Glutamatergic neuron (in vitro differentiated cells): Measurements from ENCODE around the gene CSPG4. TPM values are rescaled to one million over a fixed set of nuclear protein-coding genes. Genes with fewer than 3 reads are reported as not detected.
"Not testable (repeated sequence)": the region's sequence is repeated elsewhere in the genome, so short reads cannot be mapped to it uniquely, and the experiment has no call there.

Experiments used
- DNase-seq: peaks from one replicate; pipeline ENCODE4 v3.0.0; 2022
- H3K27ac Mint-ChIP-seq: one replicate; pipeline ENCODE4 v1.8.0; 2020; ENCODE audit warnings: mild to moderate bottlenecking, mixed read lengths, inconsistent platforms; ENCODE audit not compliant: unreplicated experiment
- H3K27me3 Mint-ChIP-seq: one replicate; pipeline ENCODE4 v1.8.0; 2020; ENCODE audit warnings: mild to moderate bottlenecking, moderate library complexity, mixed read lengths, inconsistent platforms; ENCODE audit not compliant: unreplicated experiment
- H3K36me3 Mint-ChIP-seq: one replicate; pipeline ENCODE4 v1.8.0; 2020; ENCODE audit warnings: mild to moderate bottlenecking, mixed read lengths, inconsistent platforms; ENCODE audit not compliant: unreplicated experiment
- H3K4me1 Mint-ChIP-seq: one replicate; pipeline ENCODE4 v1.8.0; 2020; ENCODE audit warnings: mild to moderate bottlenecking, low read depth, mixed read lengths, inconsistent platforms; ENCODE audit not compliant: unreplicated experiment
- H3K4me3 Mint-ChIP-seq: one replicate; pipeline ENCODE4 v1.8.0; 2020; ENCODE audit warnings: mild to moderate bottlenecking, mixed read lengths, inconsistent platforms; ENCODE audit not compliant: unreplicated experiment
- H3K9me3 Mint-ChIP-seq: one replicate; pipeline ENCODE4 v1.8.0; 2020; ENCODE audit warnings: mild to moderate bottlenecking, moderate library complexity, mixed read lengths, inconsistent platforms; ENCODE audit not compliant: unreplicated experiment
- CTCF ChIP-seq: fragments of 200-600 bp; sonication (generic); IDR thresholded peaks from one replicate; pipeline ENCODE4 v1.5.0; 2021; ENCODE audit not compliant: partially characterized antibody, unreplicated experiment
- total RNA-seq: library from RNA; stranded (reverse); fragmentation: NEBNext Ultra II Directional; extraction: Animal tissue kit (Norgen Biotek cat#: 25700); gene quantifications from one replicate; pipeline ENCODE4 v1.2.1, GENCODE V29; 2021; ENCODE audit not compliant: unreplicated experiment

The CSPG4 gene
- total RNA-seq, 1 donor from 2014 or later, result 1.1 TPM

- Mint-ChIP-seq H3K9me3 (peaks cover 6% of the 10 kb centered on the region), H3K4me1 (peaks cover 19% of the 10 kb centered on the region), H3K4me3 (no peak overlapping the region), H3K36me3 (no peaks in the 10 kb centered on the region), H3K27me3 (peaks cover 10% of the 10 kb centered on the region), H3K27ac (peak overlapping the region; percentile 64)
- TF ChIP-seq CTCF, result no peak
- no peak for DNase-seq
Observed at GRCh38 chr15:75705854-75706681, 6.6 kb downstream of the CSPG4 start.

DNA sequence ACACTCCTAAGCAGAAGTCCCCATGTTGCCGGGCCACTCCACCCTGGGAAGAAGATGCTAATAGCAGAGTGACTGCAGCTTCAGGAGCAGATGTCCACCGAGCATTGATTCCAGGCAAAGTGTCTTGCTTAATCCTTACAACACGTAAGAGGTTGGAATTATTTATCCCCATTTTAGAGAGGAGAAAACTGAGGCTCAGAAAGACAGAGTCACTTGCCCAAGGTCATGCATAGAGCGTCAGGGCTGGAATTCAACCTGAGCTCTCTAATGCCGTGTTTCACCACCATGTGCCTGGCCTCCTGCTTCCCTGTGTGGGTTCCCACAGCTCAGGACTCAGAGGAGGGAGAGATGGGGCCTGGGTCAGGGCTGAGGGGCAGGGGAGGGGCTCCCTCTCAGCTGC, 7.3 kb downstream of the CSPG4 start:
- H3K27me3 Mint-ChIP-seq, result peaks cover 10% of the 10 kb centered on the region
- not testable (repeated sequence) for H3K36me3 Mint-ChIP-seq, DNase-seq, H3K9me3 Mint-ChIP-seq, H3K27ac Mint-ChIP-seq, H3K4me3 Mint-ChIP-seq
- peaks cover 21% of the 10 kb centered on the region for H3K4me1 Mint-ChIP-seq

DNA sequence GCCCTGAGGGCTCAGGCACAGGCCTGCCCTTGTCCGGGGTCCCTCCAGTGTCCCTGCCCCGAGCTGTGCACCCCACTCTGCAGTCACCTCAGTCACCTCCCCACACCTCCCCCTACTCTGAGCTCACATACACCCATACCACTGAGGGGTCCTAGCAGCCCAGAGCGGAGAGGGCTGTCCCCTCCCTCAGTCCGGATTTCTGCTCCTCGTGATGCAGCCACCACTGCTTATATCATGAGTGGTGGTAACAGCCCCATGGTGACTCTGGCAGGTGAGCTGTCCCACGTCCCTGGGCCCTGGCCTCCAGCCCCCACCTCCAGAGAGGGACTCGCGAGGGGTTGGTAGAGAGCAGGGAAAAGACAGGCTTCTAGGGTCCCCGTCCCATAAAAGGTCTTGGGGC, 8.0 kb downstream of the CSPG4 start:
- no peaks in the 10 kb centered on the region for H3K36me3 Mint-ChIP-seq
- H3K27me3 Mint-ChIP-seq, result peaks cover 8% of the 10 kb centered on the region
- H3K9me3 Mint-ChIP-seq, result peaks cover 6% of the 10 kb centered on the region
- no peak overlapping the region for H3K27ac Mint-ChIP-seq
- no peak for TF ChIP-seq CTCF
- peaks cover 21% of the 10 kb centered on the region for H3K4me1 Mint-ChIP-seq
- H3K4me3 Mint-ChIP-seq, result no peak overlapping the region
- no peak for DNase-seq

DNA sequence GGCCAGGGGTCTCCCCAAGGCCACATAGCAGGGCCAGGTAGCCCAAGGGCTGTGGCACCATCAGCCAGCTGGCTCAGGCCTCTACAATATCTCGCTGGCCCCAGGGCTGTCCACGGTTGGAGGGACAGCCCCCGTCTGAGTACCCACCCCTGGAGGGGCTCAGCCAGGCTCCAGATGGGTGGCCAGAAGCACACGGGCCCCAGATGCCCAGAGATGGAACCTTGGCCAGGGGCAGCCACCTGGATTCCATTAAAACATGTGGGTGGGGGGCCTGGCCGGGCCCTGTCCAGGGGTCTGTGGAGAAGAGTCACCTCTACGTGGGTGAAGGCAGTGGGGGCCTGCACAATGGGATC, 8.4 kb downstream of the CSPG4 start:
- H3K4me3 Mint-ChIP-seq, result no peak overlapping the region
- no peaks in the 10 kb centered on the region for H3K36me3 Mint-ChIP-seq
- peaks cover 8% of the 10 kb centered on the region for H3K27me3 Mint-ChIP-seq
- no peak overlapping the region for H3K27ac Mint-ChIP-seq
- no peak for TF ChIP-seq CTCF
- peaks cover 21% of the 10 kb centered on the region for H3K4me1 Mint-ChIP-seq
- peaks cover 6% of the 10 kb centered on the region for H3K9me3 Mint-ChIP-seq
- DNase-seq, result no peak

GRCh38 chr15:75703440-75704262, 9.0 kb downstream of the CSPG4 start:
- H3K27ac Mint-ChIP-seq, H3K4me3 Mint-ChIP-seq, DNase-seq, H3K27me3 Mint-ChIP-seq, H3K9me3 Mint-ChIP-seq, H3K36me3 Mint-ChIP-seq: not testable (repeated sequence)
- H3K4me1 Mint-ChIP-seq, result peaks cover 19% of the 10 kb centered on the region

DNA sequence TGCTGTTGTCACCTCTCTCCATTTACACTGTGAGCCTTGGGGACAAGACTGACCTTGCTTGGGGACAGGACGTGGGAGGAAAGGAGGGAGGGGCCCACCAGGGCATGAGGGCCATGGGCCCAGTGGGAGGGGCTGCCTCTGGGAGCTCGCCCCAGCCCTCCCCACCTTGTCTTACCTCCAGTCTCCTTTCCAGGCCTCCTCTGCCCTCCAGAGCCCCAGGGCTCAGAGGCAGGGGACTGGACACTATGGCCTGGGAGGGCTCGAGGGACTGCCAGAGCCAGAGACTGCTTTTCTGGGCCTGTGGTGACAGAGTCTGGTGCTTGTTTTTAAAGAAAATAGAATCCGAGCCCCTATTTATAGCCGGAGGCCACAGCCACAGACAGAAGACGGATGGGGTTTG, 10.2 kb downstream of the CSPG4 start:
- no peak for DNase-seq
- Mint-ChIP-seq H3K4me1 (peaks cover 18% of the 10 kb centered on the region), H3K27ac (no peak overlapping the region), H3K4me3 (peak overlapping the region; percentile 6), H3K9me3 (peaks cover 6% of the 10 kb centered on the region), H3K36me3 (no peaks in the 10 kb centered on the region), H3K27me3 (peaks cover 8% of the 10 kb centered on the region)
- TF ChIP-seq CTCF, result no peak

GRCh38 chr15:75701071-75702003, 11.3 kb downstream of the CSPG4 start:
- peaks cover 16% of the 10 kb centered on the region for H3K4me1 Mint-ChIP-seq
- not testable (repeated sequence) for H3K27me3 Mint-ChIP-seq, H3K9me3 Mint-ChIP-seq, H3K4me3 Mint-ChIP-seq, H3K36me3 Mint-ChIP-seq, DNase-seq, H3K27ac Mint-ChIP-seq
